Vagina (tissue), 2 donors: ENCODE results near the gene IP6K1. TPM values are rescaled to one million over a fixed set of nuclear protein-coding genes. Genes with fewer than 3 reads are reported as not detected.
A peak's percentile ranks its signal among the peaks of the same experiment; 100 is the strongest.

ENCODE experiments used
- DNase-seq, 2 donors: peaks; one replicate each; pipeline ENCODE4 v3.0.0-alpha.2; 2017; ENCODE audit errors: extremely low spot score in 2 of 2
- H3K27ac ChIP-seq: fragments of 200-600 bp; sonication (generic); one replicate; pipeline ENCODE4 v1.5.1; 2019
- H3K27me3 ChIP-seq: fragments of 200-600 bp; sonication (generic); one replicate; pipeline ENCODE4 v1.5.1; 2019
- H3K36me3 ChIP-seq, 2 donors: fragments of 200-600 bp; sonication (generic); one replicate each; pipeline ENCODE4 v1.5.1; 2017 to 2019
- H3K4me1 ChIP-seq: fragments of 200-600 bp; sonication (generic); one replicate; pipeline ENCODE4 v1.5.1; 2019
- H3K4me3 ChIP-seq, 2 donors: fragments of 200-600 bp; sonication (generic); 1 replicate in 1 of 2; 2 replicates in 1 of 2; pipeline ENCODE4 v1.5.1; 2016 to 2019
- H3K9me3 ChIP-seq: fragments of 200-600 bp; sonication (generic); one replicate; pipeline ENCODE4 v1.5.1; 2019
- CTCF ChIP-seq, 3 experiments: fragments of 450-650 bp in 2 of 3; fragments of 200-600 bp in 1 of 3; sonication (generic) in 1 of 3; IDR thresholded peaks; one replicate each; pipeline ENCODE4 v1.5.1; 2017 to 2019; ENCODE audit warnings: antibody characterized with exemption in 3 of 3, mild to moderate bottlenecking in 2 of 3, moderate library complexity in 2 of 3
- POLR2A ChIP-seq, 2 donors: fragments of 450-650 bp; IDR thresholded peaks; one replicate each; pipeline ENCODE4 v1.6.1; 2017; ENCODE audit warnings: antibody characterized with exemption in 2 of 2, mild to moderate bottlenecking in 2 of 2, moderate library complexity in 2 of 2
- POLR2AphosphoS5 ChIP-seq, 2 donors: sonication (generic); formaldehyde crosslinking; IDR thresholded peaks; one replicate each; pipeline ENCODE4 v1.9.0; 2017; ENCODE audit warnings: antibody characterized with exemption in 2 of 2, mild to moderate bottlenecking in 2 of 2, low read depth in 1 of 2; ENCODE audit not compliant: insufficient read depth in 1 of 2
- intact Hi-C: fragments of 100-400 bp; cut with DNase I; formaldehyde crosslinking; loops from one replicate; pipeline ENCODE4 v1.15.1; 2023
- total RNA-seq: library from RNA; depleted of rRNA; stranded (reverse); fragments of >200 nt; gene quantifications from one replicate; pipeline ENCODE4 v1.2.3, GENCODE V29; 2016

IP6K1 gene
- total RNA-seq, 1 donor from 2014 or later, result 46.2 TPM

GRCh38 chr3:49732597-49732996 lies 53.7 kb downstream of the IP6K1 start:
- H3K27me3 ChIP-seq, result no peaks in the 10 kb centered on the region
- H3K9me3 ChIP-seq, result no peaks in the 10 kb centered on the region
- H3K27ac ChIP-seq, result no peak overlapping the region
- no peaks in the 10 kb centered on the region for H3K4me1 ChIP-seq
- intact Hi-C loops, result no loop called here
- TF ChIP-seq POLR2A (IDR thresholded peaks at IDR 0.05), result no peak
- no peak overlapping the region for H3K4me3 ChIP-seq
- H3K36me3 ChIP-seq, result peaks cover 0 to 66% of the 10 kb centered on the region in 2 donors
- no peak for DNase-seq

- Histone ChIP-seq H3K27ac (no peak overlapping the region), H3K4me3 (no peak overlapping the region), H3K36me3 (peaks cover 0 to 53% of the 10 kb centered on the region in 2 donors), H3K9me3 (no peaks in the 10 kb centered on the region), H3K4me1 (peaks cover 2% of the 10 kb centered on the region), H3K27me3 (no peaks in the 10 kb centered on the region)
- TF ChIP-seq POLR2AphosphoS5 (IDR thresholded peaks at IDR 0.05; ENCODE audit: insufficient read depth in 1 of 2, low read depth in 1 of 2) (no peak), CTCF (IDR thresholded peaks at IDR 0.05) (no peak), POLR2A (IDR thresholded peaks at IDR 0.05) (no peak)
- intact Hi-C loops, result loop anchor here (10.0 kb wide), 1 partner anchor 115 kb away; no protein-coding TSS in a partner anchor
- DNase-seq, result no peak
Observed at GRCh38 chr3:49729966-49730609, 56.3 kb downstream of the IP6K1 start.

- no peak overlapping the region for H3K27ac ChIP-seq
- no peak for DNase-seq
- H3K9me3 ChIP-seq, result no peaks in the 10 kb centered on the region
- H3K4me3 ChIP-seq, result no peak overlapping the region
- peaks cover 18% of the 10 kb centered on the region for H3K4me1 ChIP-seq
- peaks cover 0 to 45% of the 10 kb centered on the region in 2 donors for H3K36me3 ChIP-seq
- TF ChIP-seq POLR2A (IDR thresholded peaks at IDR 0.05) (no peak), POLR2AphosphoS5 (IDR thresholded peaks at IDR 0.05; ENCODE audit: insufficient read depth in 1 of 2, low read depth in 1 of 2) (no peak), CTCF (IDR thresholded peaks at IDR 0.05) (no peak)
- H3K27me3 ChIP-seq, result no peaks in the 10 kb centered on the region
- intact Hi-C loops, result loop anchor here (10.0 kb wide), 1 partner anchor 117 kb away; no protein-coding TSS in a partner anchor
Observed at GRCh38 chr3:49727924-49728361, 58.4 kb downstream of the IP6K1 start.

GRCh38 chr3:49727154-49727923 lies 59.0 kb downstream of the IP6K1 start:
- TF ChIP-seq CTCF (IDR thresholded peaks at IDR 0.05), result no peak
- no peak for TF ChIP-seq POLR2A (IDR thresholded peaks at IDR 0.05)
- TF ChIP-seq POLR2AphosphoS5 (IDR thresholded peaks at IDR 0.05; ENCODE audit: insufficient read depth in 1 of 2, low read depth in 1 of 2), result no peak
- Histone ChIP-seq H3K27ac (no peak overlapping the region), H3K4me3 (no peak overlapping the region), H3K9me3 (no peaks in the 10 kb centered on the region), H3K36me3 (peaks cover 0 to 40% of the 10 kb centered on the region in 2 donors), H3K4me1 (peaks cover 24% of the 10 kb centered on the region), H3K27me3 (no peaks in the 10 kb centered on the region)
- no peak for DNase-seq
- intact Hi-C loops, result loop anchor here (10.0 kb wide), 1 partner anchor 117 kb away; no protein-coding TSS in a partner anchor

GRCh38 chr3:49725906-49726681 lies 60.2 kb downstream of the IP6K1 start:
- H3K36me3 ChIP-seq, result peaks cover 0 to 34% of the 10 kb centered on the region in 2 donors
- peak in 1 of 2 donors; percentile 84 for DNase-seq
- H3K27ac ChIP-seq, result no peak overlapping the region

More at GRCh38 chr3:49725906-49726681, 60.2 kb downstream of the IP6K1 start:
- no peak for TF ChIP-seq POLR2AphosphoS5 (IDR thresholded peaks at IDR 0.05; ENCODE audit: insufficient read depth in 1 of 2, low read depth in 1 of 2)
- TF ChIP-seq POLR2A (IDR thresholded peaks at IDR 0.05), result no peak
- TF ChIP-seq CTCF (IDR thresholded peaks at IDR 0.05), result no peak
- no peak overlapping the region for H3K4me3 ChIP-seq
- H3K27me3 ChIP-seq, result no peaks in the 10 kb centered on the region
- no peaks in the 10 kb centered on the region for H3K9me3 ChIP-seq
- intact Hi-C loops, result loop anchor here (10.0 kb wide), 1 partner anchor 119 kb away; no protein-coding TSS in a partner anchor
- peaks cover 28% of the 10 kb centered on the region for H3K4me1 ChIP-seq
